Adrenal gland (tissue), 5 donors: ENCODE results near the gene PPP1R37.

ENCODE experiments used
- CTCF ChIP-seq, 6 experiments: fragments of 450-650 bp in 4 of 6; fragments of 200-600 bp in 2 of 6; sonication (generic) in 1 of 6; IDR thresholded peaks; 1 replicate in 5 of 6; 2 replicates in 1 of 6; pipeline versions ENCODE4 v1.5.1 to v1.8.0; 2016 to 2021; ENCODE audit warnings: antibody characterized with exemption in 6 of 6, mild to moderate bottlenecking in 2 of 6, moderate library complexity in 1 of 6
- POLR2A ChIP-seq, 2 donors: fragments of 450-650 bp; IDR thresholded peaks; one replicate each; pipeline ENCODE4 v1.6.1; 2017; ENCODE audit warnings: antibody characterized with exemption in 2 of 2, mild to moderate bottlenecking in 2 of 2, moderate library complexity in 1 of 2
- donor health status: DM: no; HTN: no; CAD: no.

GRCh38 chr19:45100201-45100600, 7.2 kb downstream of the PPP1R37 start:
- TF ChIP-seq POLR2A (IDR thresholded peaks at IDR 0.05) (no peak), CTCF (IDR thresholded peaks at IDR 0.05) (no peak)
